Heart left ventricle (tissue), 13 donors: ENCODE results near the gene PARD6G.

ENCODE experiments used
- POLR2A ChIP-seq, 2 donors: fragments of 450-650 bp; IDR thresholded peaks; one replicate each; pipeline ENCODE4 v1.6.1; 2017; ENCODE audit warnings: antibody characterized with exemption in 2 of 2, mild to moderate bottlenecking in 2 of 2, moderate library complexity in 2 of 2
- TF ChIP-seq, protein P1 (sequence below), 12 donors: fragments of 200-600 bp; sonication (generic) in 4 of 12; IDR thresholded peaks; one replicate each; pipeline versions ENCODE4 v1.5.0 to v1.8.0; 2018 to 2022; ENCODE audit warnings: antibody characterized with exemption in 12 of 12, mild to moderate bottlenecking in 5 of 12
- donor health status: ischemic (EF 13 %, LVEDD 7.1; RV severe dilation, severe dysfunction).
- donor health status: DM: no; HTN: yes; CAD: no.
- donor health status: DM: no; HTN: no; CAD: no.
- donor health status: ischemic (EF 25% LVEDD 6.9; RV normal size, moderate dysfunction).
- donor health status: ischemic (EF 25% LVEDD 5.7; RV mildly dilated, moderate dysfunction).
- donor health status: ischemic (EF 35%, LVEDD 5.7; RV mildly dilated, moderate dysfunction).
- donor health status: nonischemic (EF 11% LVEDD 7.7; RV severe dilation, severe dysfunction).
- donor health status: DM: yes; HTN: yes; CAD: no.
- donor health status: PGD.
- donor health status: ischemic (EF 29% LVEDD 5.4; RV normal size, mild dysfunction).
- donor health status: nonischemic (EF 23%, LVEDD 6.1; RV moderate dilation, normal function).

DNA sequence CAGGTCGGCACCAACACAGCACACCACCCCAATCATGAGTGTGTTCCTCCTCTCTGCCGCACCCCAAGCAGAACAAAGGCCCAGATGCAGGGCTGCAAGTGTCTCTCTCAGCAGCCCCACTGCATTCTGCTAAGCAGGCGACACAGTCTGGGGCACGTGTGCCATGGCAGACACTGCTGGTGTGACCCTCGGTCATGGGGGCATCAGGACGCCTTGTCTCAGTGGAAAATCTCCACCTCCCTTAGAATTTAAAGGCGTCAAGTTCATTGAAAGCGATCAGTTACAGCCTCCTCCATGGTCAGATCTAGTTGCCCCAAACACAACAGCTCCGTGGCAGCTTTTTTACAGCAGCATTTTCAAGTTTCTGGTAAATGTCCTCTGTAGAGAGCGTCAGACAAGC lies 81.1 kb downstream of the PARD6G start:
- TF ChIP-seq, protein P1, sequence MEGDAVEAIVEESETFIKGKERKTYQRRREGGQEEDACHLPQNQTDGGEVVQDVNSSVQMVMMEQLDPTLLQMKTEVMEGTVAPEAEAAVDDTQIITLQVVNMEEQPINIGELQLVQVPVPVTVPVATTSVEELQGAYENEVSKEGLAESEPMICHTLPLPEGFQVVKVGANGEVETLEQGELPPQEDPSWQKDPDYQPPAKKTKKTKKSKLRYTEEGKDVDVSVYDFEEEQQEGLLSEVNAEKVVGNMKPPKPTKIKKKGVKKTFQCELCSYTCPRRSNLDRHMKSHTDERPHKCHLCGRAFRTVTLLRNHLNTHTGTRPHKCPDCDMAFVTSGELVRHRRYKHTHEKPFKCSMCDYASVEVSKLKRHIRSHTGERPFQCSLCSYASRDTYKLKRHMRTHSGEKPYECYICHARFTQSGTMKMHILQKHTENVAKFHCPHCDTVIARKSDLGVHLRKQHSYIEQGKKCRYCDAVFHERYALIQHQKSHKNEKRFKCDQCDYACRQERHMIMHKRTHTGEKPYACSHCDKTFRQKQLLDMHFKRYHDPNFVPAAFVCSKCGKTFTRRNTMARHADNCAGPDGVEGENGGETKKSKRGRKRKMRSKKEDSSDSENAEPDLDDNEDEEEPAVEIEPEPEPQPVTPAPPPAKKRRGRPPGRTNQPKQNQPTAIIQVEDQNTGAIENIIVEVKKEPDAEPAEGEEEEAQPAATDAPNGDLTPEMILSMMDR (IDR thresholded peaks at IDR 0.05) = no peak
- no peak for TF ChIP-seq POLR2A (IDR thresholded peaks at IDR 0.05)
